Measurements from ENCODE around the gene ARFGAP2. TPM values are rescaled to one million over a fixed set of nuclear protein-coding genes. Genes with fewer than 3 reads are reported as not detected.

The ARFGAP2 gene
- total and polyA plus RNA-seq, 9 of the 15 experiments (the other 6 are each of a cell fraction or from before 2014, with no cell fraction given): 29.1 to 140 (median 90.1) TPM

DNA sequence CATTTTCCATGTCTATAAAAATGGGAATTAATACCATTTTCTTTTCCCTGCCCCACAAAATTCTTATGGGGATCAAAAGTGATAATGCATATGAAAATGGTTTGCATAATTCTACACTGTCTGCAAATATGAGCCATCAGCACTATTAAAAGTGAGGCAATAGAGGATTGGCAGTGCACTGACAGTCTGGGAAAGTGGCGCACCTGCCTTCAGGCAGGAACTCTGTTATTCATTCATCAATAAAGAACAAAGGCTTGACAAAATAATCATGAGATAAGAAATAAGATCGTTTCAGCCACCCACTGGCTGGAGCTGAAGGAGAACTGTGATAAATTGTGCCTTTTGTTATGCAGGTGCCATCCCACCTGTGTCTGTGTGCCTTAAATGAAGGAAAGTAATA is 49.5 kb downstream of the ARFGAP2 start:
- no peak for FAIRE-seq
- in situ Hi-C loops (cut with MboI): no loop called here
- no peak overlapping the region for H3K9ac ChIP-seq (ENCODE audit: insufficient read depth in 1 of 2, low read depth in 2 of 2, low read length in 2 of 2)
- no peaks in the 10 kb centered on the region for H3K9me1 ChIP-seq (ENCODE audit: control insufficient read depth, insufficient read depth, low read length)
- H3K4me1 ChIP-seq (replicated peaks in 1 of 2; ENCODE audit: control insufficient read depth in 2 of 2, insufficient read depth in 2 of 2, low read length in 2 of 2): peaks cover 0 to 4% of the 10 kb centered on the region in 2 experiments; a peak in 2 of 5 replicates
- no TSS peak for BruUV-seq (replicated peaks)
- H3K79me2 ChIP-seq (ENCODE audit: control insufficient read depth, insufficient read depth, low read length): no peaks in the 10 kb centered on the region
- CTCF ChIA-PET (ENCODE audit: low intra/inter-chr PET ratio): no interaction called here
- TF ChIP-seq ZEB2 (IDR thresholded peaks at IDR 0.05) (no peak), SP1 (CRISPR knock-in tag; IDR thresholded peaks at IDR 0.05) (no peak), SMARCB1 (IDR thresholded peaks at IDR 0.05; ENCODE audit: insufficient read length, low read depth) (no peak), GABPB2 (CRISPR knock-in tag; conservative IDR thresholded peaks at IDR 0.05) (no peak), ZNF586 (CRISPR knock-in tag; conservative IDR thresholded peaks at IDR 0.05) (no peak), ZNF444 (CRISPR knock-in tag; IDR thresholded peaks at IDR 0.05) (no peak), ZNF24 (IDR thresholded peaks at IDR 0.05) (no peak), NONO (IDR thresholded peaks at IDR 0.05; ENCODE audit: low read depth in 2 of 2, low read length in 1 of 2) (no peak), RBBP5 (IDR thresholded peaks at IDR 0.05; ENCODE audit: borderline replicate concordance, insufficient read depth, low read length, poor library complexity, severe bottlenecking) (no peak), ZKSCAN1 (IDR thresholded peaks at IDR 0.05; ENCODE audit: low read depth, low read length) (no peak), MBD2 (IDR thresholded peaks at IDR 0.05; ENCODE audit: borderline replicate concordance, low read depth) (no peak), MEIS2 (IDR thresholded peaks at IDR 0.05; ENCODE audit: partially characterized antibody) (no peak)
- TF ChIP-seq, protein P1, sequence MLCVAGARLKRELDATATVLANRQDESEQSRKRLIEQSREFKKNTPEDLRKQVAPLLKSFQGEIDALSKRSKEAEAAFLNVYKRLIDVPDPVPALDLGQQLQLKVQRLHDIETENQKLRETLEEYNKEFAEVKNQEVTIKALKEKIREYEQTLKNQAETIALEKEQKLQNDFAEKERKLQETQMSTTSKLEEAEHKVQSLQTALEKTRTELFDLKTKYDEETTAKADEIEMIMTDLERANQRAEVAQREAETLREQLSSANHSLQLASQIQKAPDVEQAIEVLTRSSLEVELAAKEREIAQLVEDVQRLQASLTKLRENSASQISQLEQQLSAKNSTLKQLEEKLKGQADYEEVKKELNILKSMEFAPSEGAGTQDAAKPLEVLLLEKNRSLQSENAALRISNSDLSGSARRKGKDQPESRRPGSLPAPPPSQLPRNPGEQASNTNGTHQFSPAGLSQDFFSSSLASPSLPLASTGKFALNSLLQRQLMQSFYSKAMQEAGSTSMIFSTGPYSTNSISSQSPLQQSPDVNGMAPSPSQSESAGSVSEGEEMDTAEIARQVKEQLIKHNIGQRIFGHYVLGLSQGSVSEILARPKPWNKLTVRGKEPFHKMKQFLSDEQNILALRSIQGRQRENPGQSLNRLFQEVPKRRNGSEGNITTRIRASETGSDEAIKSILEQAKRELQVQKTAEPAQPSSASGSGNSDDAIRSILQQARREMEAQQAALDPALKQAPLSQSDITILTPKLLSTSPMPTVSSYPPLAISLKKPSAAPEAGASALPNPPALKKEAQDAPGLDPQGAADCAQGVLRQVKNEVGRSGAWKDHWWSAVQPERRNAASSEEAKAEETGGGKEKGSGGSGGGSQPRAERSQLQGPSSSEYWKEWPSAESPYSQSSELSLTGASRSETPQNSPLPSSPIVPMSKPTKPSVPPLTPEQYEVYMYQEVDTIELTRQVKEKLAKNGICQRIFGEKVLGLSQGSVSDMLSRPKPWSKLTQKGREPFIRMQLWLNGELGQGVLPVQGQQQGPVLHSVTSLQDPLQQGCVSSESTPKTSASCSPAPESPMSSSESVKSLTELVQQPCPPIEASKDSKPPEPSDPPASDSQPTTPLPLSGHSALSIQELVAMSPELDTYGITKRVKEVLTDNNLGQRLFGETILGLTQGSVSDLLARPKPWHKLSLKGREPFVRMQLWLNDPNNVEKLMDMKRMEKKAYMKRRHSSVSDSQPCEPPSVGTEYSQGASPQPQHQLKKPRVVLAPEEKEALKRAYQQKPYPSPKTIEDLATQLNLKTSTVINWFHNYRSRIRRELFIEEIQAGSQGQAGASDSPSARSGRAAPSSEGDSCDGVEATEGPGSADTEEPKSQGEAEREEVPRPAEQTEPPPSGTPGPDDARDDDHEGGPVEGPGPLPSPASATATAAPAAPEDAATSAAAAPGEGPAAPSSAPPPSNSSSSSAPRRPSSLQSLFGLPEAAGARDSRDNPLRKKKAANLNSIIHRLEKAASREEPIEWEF (CRISPR knock-in tag; IDR thresholded peaks at IDR 0.05): no peak
- no peak for ATAC-seq
- H3K9me3 ChIP-seq (replicated peaks; ENCODE audit: control insufficient read depth, insufficient read depth, low read depth, low read length): no peaks in the 10 kb centered on the region
- no peak overlapping the region for H3K4me2 ChIP-seq (ENCODE audit: insufficient read depth, low read length)
- 53% methylated on average over 2 of the region's 2 CpGs for WGBS (ENCODE audit: insufficient coverage, low coverage, missing lambda C conversion rate)
- no peaks in the 10 kb centered on the region for H3K27me3 ChIP-seq (ENCODE audit: control insufficient read depth in 2 of 2, insufficient read depth in 2 of 2, low read length in 2 of 2)
- DNase-seq (ENCODE audit: extremely low read depth in 1 of 4, low spot score in 3 of 4): no peak
- no peak overlapping the region for H3K4me3 ChIP-seq
- H3K27ac ChIP-seq (ENCODE audit: extremely low read depth, low read depth, low read length): no peak overlapping the region
- H3K36me3 ChIP-seq (ENCODE audit: control insufficient read depth, insufficient read depth, low read length): no peaks in the 10 kb centered on the region
- intact Hi-C loops (cut with micrococcal nuclease): no loop called here
- POLR2A ChIA-PET: no interaction called here
- no peaks in the 10 kb centered on the region for H4K20me1 ChIP-seq (replicated peaks; ENCODE audit: control insufficient read depth, insufficient read depth, low read length)
- H2AFZ ChIP-seq (ENCODE audit: low read depth, low read length): no peak overlapping the region
